ENCODE measurements around the gene CROCC2.

Gene CROCC2

GRCh38 chr2:240906141-240906910 lies at the start of gene CROCC2:
Gene CROCC2, plus strand, starts transcription at chr2:240906336. Its CDS starts 178 bp downstream, at chr2:240906514.
- DNase-seq, result no peak

GRCh38 chr2:240857039-240858008 lies 48.8 kb upstream of the CROCC2 start:
- DNase-seq, result no peak

GRCh38 chr2:240858321-240858720 lies 47.8 kb upstream of the CROCC2 start:
- no peak for DNase-seq

GRCh38 chr2:240858871-240859270 lies 47.3 kb upstream of the CROCC2 start:
- no peak for DNase-seq

GRCh38 chr2:240861547-240861946 lies 44.6 kb upstream of the CROCC2 start:
- no peak for DNase-seq

- DNase-seq, result no peak
Observed at GRCh38 chr2:240864475-240864874, 41.7 kb upstream of the CROCC2 start.

GRCh38 chr2:240865391-240865790 lies 40.7 kb upstream of the CROCC2 start:
- DNase-seq, result no peak

- no peak for DNase-seq
Observed at GRCh38 chr2:240868286-240869108, 37.6 kb upstream of the CROCC2 start, which contains the start of gene AGXT. Gene AGXT, plus strand, starts transcription at chr2:240868824. Its CDS starts 42 bp downstream, at chr2:240868866.

GRCh38 chr2:240869109-240869955 lies 36.8 kb upstream of the CROCC2 start:
- DNase-seq, result no peak

GRCh38 chr2:240869956-240870875 lies 35.9 kb upstream of the CROCC2 start:
- DNase-seq, result no peak

- DNase-seq, result no peak
Observed at GRCh38 chr2:240871071-240871958, 34.8 kb upstream of the CROCC2 start.

- DNase-seq, result no peak
Observed at GRCh38 chr2:240872317-240873097, 33.6 kb upstream of the CROCC2 start.

- no peak for DNase-seq
Observed at GRCh38 chr2:240873098-240873788, 32.9 kb upstream of the CROCC2 start.

GRCh38 chr2:240873805-240874714 lies 32.1 kb upstream of the CROCC2 start:
- DNase-seq, result no peak

- no peak for DNase-seq
Observed at GRCh38 chr2:240874715-240875227, 31.4 kb upstream of the CROCC2 start.

- DNase-seq, result no peak
Observed at GRCh38 chr2:240875228-240876034, 30.7 kb upstream of the CROCC2 start.
